ENCODE data around the gene HIPK4. TPM values are rescaled to one million over a fixed set of nuclear protein-coding genes. Genes with fewer than 3 reads are reported as not detected.

The HIPK4 gene
- total and polyA plus RNA-seq, 2 of the 4 experiments (the other 2 are of a cell fraction): 0.12 to 0.18 TPM

DNA sequence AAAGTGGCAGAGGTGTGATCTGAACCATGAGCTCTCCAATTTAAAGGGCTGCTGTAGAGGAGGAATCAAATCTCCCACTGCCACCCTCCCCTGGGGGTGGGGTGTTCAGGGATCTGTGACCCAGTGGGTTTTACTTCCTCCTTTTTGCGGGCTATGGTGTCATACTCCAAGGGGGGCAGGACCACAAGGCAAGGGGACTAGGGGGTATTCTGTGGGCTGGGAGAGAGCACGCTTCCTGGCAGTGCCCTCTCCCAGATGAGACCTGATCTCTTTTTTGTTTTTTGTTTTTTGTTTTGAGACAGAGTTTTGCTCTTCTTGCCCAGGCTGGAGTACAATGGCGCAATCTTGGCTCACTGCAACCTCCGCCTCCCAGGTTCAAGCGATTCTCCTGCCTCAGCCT lies 31.2 kb downstream of the HIPK4 start:
- CTCF ChIA-PET: no interaction called here
- Histone ChIP-seq H4K5ac (ENCODE audit: low read depth, low read length) (no peak overlapping the region), H2AK5ac (ENCODE audit: low read depth, low read length) (no peak overlapping the region), H3K4ac (ENCODE audit: low read depth, low read length) (no peak overlapping the region), H3K4me1 (ENCODE audit: control insufficient read depth, insufficient read depth, low read length) (peaks cover 6% of the 10 kb centered on the region), H4K91ac (ENCODE audit: insufficient read depth, low read depth, low read length) (no peak overlapping the region), H2BK20ac (ENCODE audit: low read depth, low read length) (no peak overlapping the region), H3K56ac (ENCODE audit: extremely low read depth, insufficient read depth, low read length) (no peak overlapping the region), H2AK9ac (replicated peaks; ENCODE audit: low read depth, low read length, poor library complexity) (no peak overlapping the region), H3K9ac (ENCODE audit: low read depth, low read length) (no peak overlapping the region), H2AFZ (replicated peaks; ENCODE audit: low read length, poor library complexity) (no peak overlapping the region), H4K8ac (ENCODE audit: low read depth in 2 of 2, low read length in 2 of 2) (no peak overlapping the region), H3K4me2 (ENCODE audit: low read depth, low read length) (no peak overlapping the region), H4K20me1 (ENCODE audit: insufficient read depth, low read length) (0 out of 2 replicates have a peak, but pooled peaks cover 7% of the 10 kb centered on the region), H3K9me1 (ENCODE audit: insufficient read depth, low read length) (peaks cover 15% of the 10 kb centered on the region), H3K23ac (ENCODE audit: low read depth, low read length) (no peak overlapping the region), H3K18ac (ENCODE audit: low read depth, low read length) (no peak overlapping the region), H3K27ac (ENCODE audit: insufficient read depth, low read length) (no peak overlapping the region), H3K9me3 (ENCODE audit: control insufficient read depth, insufficient read depth, low read length) (no peaks in the 10 kb centered on the region), H3K27me3 (ENCODE audit: control insufficient read depth, insufficient read depth, low read length) (no peaks in the 10 kb centered on the region), H3K4me3 (ENCODE audit: insufficient read depth, low read depth, low read length) (no peak overlapping the region), H2BK120ac (ENCODE audit: low read depth, low read length) (no peak overlapping the region), H2BK5ac (ENCODE audit: low read depth, low read length, poor library complexity, severe bottlenecking) (no peak overlapping the region), H2BK15ac (ENCODE audit: low read depth, low read length) (no peak overlapping the region), H3K79me1 (ENCODE audit: low read depth in 1 of 2, low read length in 2 of 2) (peaks cover 14 to 34% of the 10 kb centered on the region in 2 experiments), H3K14ac (replicated peaks; ENCODE audit: low read depth, low read length) (no peak overlapping the region), H3K36me3 (ENCODE audit: control insufficient read depth, insufficient read depth, low read length) (peaks cover 5% of the 10 kb centered on the region; the same call in 1 of the 2 replicates)
- DNase-seq (no peak), ATAC-seq (ENCODE audit: low read depth) (no peak)
- intact Hi-C loops (cut with micrococcal nuclease): no loop called here
- BruUV-seq (replicated peaks): no TSS peak
- in situ Hi-C loops (cut with MboI; ENCODE audit: low sequenced_read_pairs): no loop called here
- dilution Hi-C loops (cut with HindIII; ENCODE audit: low sequenced_read_pairs, unreplicated experiment): no loop called here
- POLR2A ChIA-PET (ENCODE audit: unreplicated experiment): no interaction called here
- no CpG with 5 or more reads among the region's 5 CpGs for WGBS, 2 experiments (ENCODE audit: extremely low coverage in 2 of 2, insufficient read length in 1 of 2)
- TF ChIP-seq FOS (IDR thresholded peaks at IDR 0.05; ENCODE audit: low read depth, low read length) (no peak), NFE2L2 (IDR thresholded peaks at IDR 0.05; ENCODE audit: low read depth, low read length) (no peak), CEBPB (IDR thresholded peaks at IDR 0.05; ENCODE audit: low read depth, low read length) (no peak), CHD1 (IDR thresholded peaks at IDR 0.05; ENCODE audit: low read depth, low read length) (no peak), SMC3 (IDR thresholded peaks at IDR 0.05; ENCODE audit: low read depth, low read length) (no peak), MXI1 (IDR thresholded peaks at IDR 0.05; ENCODE audit: borderline replicate concordance, low read depth, low read length) (no peak), BHLHE40 (IDR thresholded peaks at IDR 0.05; ENCODE audit: low read depth, low read length) (no peak), RCOR1 (IDR thresholded peaks at IDR 0.05; ENCODE audit: insufficient replicate concordance, low read length) (no peak), MAFK (IDR thresholded peaks at IDR 0.05; ENCODE audit: low read depth, low read length) (no peak), RAD21 (IDR thresholded peaks at IDR 0.05; ENCODE audit: low read length) (no peak), RFX5 (IDR thresholded peaks at IDR 0.05; ENCODE audit: low read depth, low read length) (no peak), MAZ (IDR thresholded peaks at IDR 0.05; ENCODE audit: borderline replicate concordance, low read depth, low read length) (no peak), POLR2A (IDR thresholded peaks at IDR 0.05; ENCODE audit: low read depth, low read length) (no peak)
- TF ChIP-seq, protein P1, sequence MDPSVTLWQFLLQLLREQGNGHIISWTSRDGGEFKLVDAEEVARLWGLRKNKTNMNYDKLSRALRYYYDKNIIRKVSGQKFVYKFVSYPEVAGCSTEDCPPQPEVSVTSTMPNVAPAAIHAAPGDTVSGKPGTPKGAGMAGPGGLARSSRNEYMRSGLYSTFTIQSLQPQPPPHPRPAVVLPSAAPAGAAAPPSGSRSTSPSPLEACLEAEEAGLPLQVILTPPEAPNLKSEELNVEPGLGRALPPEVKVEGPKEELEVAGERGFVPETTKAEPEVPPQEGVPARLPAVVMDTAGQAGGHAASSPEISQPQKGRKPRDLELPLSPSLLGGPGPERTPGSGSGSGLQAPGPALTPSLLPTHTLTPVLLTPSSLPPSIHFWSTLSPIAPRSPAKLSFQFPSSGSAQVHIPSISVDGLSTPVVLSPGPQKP (IDR thresholded peaks at IDR 0.05; ENCODE audit: borderline replicate concordance, low read depth, low read length): no peak
- TF ChIP-seq, protein P2, sequence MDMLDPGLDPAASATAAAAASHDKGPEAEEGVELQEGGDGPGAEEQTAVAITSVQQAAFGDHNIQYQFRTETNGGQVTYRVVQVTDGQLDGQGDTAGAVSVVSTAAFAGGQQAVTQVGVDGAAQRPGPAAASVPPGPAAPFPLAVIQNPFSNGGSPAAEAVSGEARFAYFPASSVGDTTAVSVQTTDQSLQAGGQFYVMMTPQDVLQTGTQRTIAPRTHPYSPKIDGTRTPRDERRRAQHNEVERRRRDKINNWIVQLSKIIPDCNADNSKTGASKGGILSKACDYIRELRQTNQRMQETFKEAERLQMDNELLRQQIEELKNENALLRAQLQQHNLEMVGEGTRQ (IDR thresholded peaks at IDR 0.05; ENCODE audit: low read depth, low read length): no peak
- TF ChIP-seq, protein P3, sequence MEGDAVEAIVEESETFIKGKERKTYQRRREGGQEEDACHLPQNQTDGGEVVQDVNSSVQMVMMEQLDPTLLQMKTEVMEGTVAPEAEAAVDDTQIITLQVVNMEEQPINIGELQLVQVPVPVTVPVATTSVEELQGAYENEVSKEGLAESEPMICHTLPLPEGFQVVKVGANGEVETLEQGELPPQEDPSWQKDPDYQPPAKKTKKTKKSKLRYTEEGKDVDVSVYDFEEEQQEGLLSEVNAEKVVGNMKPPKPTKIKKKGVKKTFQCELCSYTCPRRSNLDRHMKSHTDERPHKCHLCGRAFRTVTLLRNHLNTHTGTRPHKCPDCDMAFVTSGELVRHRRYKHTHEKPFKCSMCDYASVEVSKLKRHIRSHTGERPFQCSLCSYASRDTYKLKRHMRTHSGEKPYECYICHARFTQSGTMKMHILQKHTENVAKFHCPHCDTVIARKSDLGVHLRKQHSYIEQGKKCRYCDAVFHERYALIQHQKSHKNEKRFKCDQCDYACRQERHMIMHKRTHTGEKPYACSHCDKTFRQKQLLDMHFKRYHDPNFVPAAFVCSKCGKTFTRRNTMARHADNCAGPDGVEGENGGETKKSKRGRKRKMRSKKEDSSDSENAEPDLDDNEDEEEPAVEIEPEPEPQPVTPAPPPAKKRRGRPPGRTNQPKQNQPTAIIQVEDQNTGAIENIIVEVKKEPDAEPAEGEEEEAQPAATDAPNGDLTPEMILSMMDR (conservative IDR thresholded peaks at IDR 0.05; ENCODE audit: low read depth, low read length): no peak

Measured in IMR-90 (cell line).